SW 1271 (cell line): ENCODE measurements around the gene KCNQ1OT1.
"Not testable (repeated sequence)": the region's sequence is repeated elsewhere in the genome, so short reads cannot be mapped to it uniquely, and the experiment has no call there.

Experiments used
- DNase-seq, 2 experiments: peaks; one replicate each; lab custom pipeline; 2025; lab: John Stamatoyannopoulos, UW

The KCNQ1OT1 gene

DNA sequence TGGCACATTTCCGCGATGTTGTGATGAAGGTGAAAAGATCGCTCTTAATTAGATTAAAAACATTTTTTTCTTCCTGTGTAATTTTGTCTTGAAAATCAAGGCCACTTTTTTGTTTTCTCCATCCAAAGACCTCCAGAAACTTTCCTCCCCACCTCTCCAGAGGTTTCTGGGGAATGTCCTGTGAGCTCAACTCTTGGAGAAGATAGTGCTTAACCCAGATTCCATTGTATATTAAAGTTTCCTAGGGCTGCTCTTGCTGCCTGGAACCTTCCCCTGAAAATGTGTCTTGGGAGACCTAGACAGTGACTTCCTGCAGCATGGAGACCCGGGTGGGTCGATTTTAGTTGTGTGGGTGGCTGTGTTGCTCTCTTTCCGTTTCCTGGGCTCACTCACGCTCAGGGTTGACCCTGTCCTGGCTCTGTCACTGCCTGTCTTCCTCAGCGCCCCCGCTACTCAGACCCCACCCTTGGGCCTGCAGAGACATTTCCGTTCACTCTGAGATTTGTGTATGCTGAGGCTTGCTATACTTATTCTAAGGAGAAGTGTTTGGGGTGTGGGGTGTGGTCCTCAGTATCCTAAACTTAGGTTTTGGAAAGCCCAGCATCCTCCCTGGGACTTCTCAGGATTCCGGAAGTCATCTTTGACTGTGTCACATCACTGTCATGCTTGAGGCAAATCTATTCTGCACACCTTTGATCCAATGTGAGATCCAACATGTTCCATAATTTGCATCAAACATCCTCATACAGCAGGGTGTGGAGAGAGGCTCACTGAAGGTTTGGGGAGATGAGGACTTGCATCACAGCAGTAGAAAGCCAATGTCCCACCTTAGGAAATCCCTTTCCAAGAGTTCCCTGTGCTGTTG, 47.2 kb downstream of the KCNQ1OT1 start:
- DNase-seq: no peak

GRCh38 chr11:2651826-2652271, 47.9 kb downstream of the KCNQ1OT1 start:
- DNase-seq: no peak

GRCh38 chr11:2651054-2651617, 48.7 kb downstream of the KCNQ1OT1 start:
- no peak for DNase-seq

DNA sequence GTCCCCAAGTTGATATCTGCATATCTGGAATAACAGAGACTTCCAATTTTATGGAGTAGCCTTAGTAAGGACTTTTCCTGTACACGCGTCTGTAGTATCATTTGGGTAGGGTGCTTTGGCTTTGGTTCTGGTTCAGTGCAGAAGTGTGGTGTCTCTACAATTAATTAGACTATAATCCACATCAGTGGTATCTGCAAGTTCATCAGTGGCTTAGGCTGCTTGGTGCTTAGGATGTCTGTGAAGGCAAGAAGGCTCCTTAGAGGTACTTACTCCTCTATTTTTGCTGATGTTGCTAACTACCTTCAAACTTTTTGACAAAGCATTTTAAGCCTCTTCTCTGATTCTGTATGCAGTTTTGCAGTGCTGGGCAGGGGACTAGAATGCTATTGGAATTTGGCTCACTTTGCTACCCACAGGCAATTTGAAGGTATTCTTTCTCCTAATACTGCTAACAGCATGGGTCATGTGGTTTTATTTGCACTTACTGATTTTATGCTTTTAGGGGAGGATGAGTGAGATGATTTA, 49.4 kb downstream of the KCNQ1OT1 start:
- DNase-seq: no peak

DNA sequence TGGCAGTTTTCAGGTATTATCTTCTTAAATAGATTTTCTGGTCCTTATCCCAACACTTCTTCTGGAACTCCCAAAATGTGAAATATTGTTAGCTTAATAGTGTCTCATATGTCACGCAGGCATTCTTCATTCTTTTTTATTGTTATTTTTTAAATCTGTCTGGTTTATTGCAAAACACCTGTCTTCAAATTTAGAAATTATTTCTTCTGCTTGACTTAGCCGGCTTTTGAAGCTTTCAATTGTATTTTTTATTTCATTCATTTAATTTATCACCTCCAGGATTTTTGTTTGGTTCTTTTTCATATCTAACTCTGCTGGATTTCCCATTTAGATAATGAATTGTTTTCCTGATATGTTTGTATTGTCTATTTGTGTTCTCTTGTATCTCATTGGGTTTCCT, 49.9 kb downstream of the KCNQ1OT1 start:
- no peak for DNase-seq

GRCh38 chr11:2649400-2649799, 50.4 kb downstream of the KCNQ1OT1 start:
- no peak for DNase-seq

DNA sequence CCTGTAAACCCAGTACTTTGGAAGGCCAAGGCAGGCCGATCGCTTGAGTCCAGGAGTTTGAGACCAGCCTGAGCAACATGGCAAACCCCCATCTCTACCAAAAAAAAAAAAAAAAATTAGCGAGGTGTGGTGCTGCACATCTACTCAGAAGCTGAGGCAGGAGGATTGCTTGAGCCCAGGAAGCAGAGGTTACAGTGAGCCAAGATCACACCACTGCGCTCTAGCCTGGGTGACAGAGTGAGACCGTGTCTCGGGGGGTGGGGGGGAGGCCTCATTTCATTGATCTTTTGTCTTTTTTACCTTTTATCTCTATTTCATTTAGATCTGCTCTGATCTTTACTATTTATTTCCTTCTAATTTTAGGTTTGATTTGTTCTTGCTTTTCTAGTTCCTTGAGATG, 51.8 kb downstream of the KCNQ1OT1 start:
- DNase-seq: no peak

DNA sequence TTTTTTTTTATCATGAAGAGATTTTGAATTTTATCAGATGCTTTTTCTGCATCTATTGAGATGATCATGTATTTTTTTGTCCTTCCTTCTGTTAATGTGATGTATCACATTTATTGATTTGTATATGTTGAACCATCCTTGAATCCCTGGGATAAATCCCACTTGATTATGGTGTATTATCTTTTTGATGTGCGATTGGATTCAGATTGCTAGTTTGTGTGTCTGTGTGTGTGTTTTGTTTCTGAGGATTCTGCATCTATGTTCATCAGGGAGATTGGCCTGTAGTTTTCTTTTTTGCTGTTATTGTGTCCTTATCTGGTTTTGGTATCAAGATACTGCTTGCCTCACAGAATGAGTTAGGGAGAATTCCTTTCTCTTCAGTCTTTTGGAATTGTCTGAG, 52.6 kb downstream of the KCNQ1OT1 start:
- no peak for DNase-seq

GRCh38 chr11:2645779-2646118, 54.0 kb downstream of the KCNQ1OT1 start:
- DNase-seq: no peak

GRCh38 chr11:2644844-2645778, 54.7 kb downstream of the KCNQ1OT1 start:
- DNase-seq: no peak

DNA sequence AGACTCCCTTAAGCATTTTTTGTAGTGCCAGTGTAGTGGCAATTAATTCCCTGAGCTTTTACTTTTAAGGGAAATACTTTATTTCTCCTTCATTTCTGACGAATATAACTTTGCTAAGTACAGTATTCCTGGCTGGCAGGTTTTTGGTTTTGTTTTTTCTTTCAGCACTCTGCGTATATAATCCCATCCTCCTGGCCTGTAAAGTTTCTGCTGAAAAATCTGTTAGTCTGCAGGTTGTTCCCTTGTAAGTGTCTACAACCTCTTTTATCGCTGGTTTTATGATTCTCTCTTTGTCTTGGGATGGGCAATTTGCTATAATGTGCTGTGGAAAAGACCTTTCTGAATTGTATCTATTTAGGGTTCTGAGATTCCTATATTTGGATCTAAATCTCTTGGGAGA, 56.0 kb downstream of the KCNQ1OT1 start:
- no peak for DNase-seq

DNA sequence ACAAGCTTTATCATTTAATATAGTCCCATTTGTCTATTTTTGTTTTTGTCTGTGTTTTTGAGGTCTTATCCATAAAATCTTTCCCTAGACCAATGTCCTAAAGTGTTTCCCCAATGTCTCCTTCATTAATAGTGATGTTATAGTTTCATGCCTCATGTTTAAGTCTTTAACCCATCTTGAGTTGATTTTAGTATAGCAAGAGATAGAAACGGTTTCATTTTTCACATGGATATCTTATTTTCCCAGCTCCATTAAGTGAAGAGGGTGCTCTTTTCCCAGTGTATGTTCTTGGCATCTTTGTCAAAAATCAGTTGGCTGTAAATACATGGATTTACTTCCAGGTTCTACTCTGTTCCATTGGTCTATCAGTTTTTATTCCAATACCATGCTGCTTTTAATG, 58.2 kb downstream of the KCNQ1OT1 start:
- no peak for DNase-seq

GRCh38 chr11:2639763-2640162, 60.0 kb downstream of the KCNQ1OT1 start:
- not testable (repeated sequence) for DNase-seq

DNA sequence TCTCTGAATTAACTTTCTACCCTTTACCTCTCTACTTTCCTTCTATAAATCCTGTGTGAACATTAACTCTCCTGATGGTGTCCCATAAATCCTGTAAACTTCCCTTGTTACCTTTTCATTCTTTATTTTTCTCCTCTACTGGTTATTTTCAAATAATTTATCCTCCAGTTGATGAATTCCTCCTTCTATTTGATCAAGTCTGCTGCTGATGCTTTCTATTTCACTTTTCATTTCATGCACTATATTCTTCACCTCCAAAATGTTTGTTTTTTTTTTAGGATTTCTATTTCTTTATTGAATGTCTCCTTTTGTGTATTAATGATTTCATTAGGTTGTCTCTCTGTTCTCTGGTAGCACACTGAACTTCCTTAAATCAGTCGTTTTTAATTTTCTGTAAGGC, 68.6 kb downstream of the KCNQ1OT1 start:
- DNase-seq: no peak

GRCh38 chr11:2630679-2631078, 69.1 kb downstream of the KCNQ1OT1 start:
- no peak for DNase-seq

GRCh38 chr11:2625183-2625582, 74.6 kb downstream of the KCNQ1OT1 start:
- DNase-seq: no peak

GRCh38 chr11:2621894-2622293, 77.9 kb downstream of the KCNQ1OT1 start:
- DNase-seq: no peak

GRCh38 chr11:2612884-2613571, 86.8 kb downstream of the KCNQ1OT1 start:
- DNase-seq: no peak

DNA sequence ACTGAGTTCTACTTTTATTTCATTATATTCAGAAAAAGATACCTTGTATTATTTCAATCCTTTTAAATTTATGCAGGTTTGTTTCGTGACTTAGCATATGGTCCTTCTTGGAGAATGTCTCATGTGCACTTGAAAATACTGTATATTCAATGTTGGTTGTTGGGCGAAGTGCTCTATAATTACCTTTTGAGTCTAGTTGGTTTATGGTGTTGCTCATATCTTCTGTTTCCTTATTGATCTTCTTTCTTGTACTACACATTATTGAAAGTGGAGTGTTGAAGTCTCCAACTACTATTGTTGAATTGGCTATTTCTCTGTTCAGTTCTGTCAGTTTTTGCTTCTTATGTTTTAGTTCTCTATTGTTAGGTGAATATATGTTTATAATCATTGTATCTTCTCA, 90.4 kb downstream of the KCNQ1OT1 start:
- no peak for DNase-seq

- DNase-seq: no peak
These were observed 100.1 kb downstream of the KCNQ1OT1 start for GRCh38 chr11:2599561-2600189.

GRCh38 chr11:2595204-2595603, 104.6 kb downstream of the KCNQ1OT1 start:
- DNase-seq: no peak
